ENCODE data around the gene PGLYRP2. TPM values are rescaled to one million over a fixed set of nuclear protein-coding genes. Genes with fewer than 3 reads are reported as not detected.
A peak's percentile ranks its signal among the peaks of the same experiment; 100 is the strongest.

The PGLYRP2 gene
- total and polyA plus RNA-seq, 2 experiments from 2014 or later = not detected

GRCh38 chr19:15436012-15436825 is 43.1 kb downstream of the PGLYRP2 start:
- in situ Hi-C loops (cut with MboI) = no loop called here

GRCh38 chr19:15433519-15434069 is 45.7 kb downstream of the PGLYRP2 start:
- Histone ChIP-seq H2AFZ (peak overlapping the region; percentile 98), H3K9ac (peak overlapping the region; percentile 90), H3K4me2 (ENCODE audit: unreplicated experiment) (peak overlapping the region; percentile 85), H3F3A (ENCODE audit: insufficient read depth) (no peaks in the 10 kb centered on the region), H3K4me3 (peak overlapping the region; percentile 89), H3K27ac (peak overlapping the region; percentile 93), H3K36me3 (ENCODE audit: low read depth) (no peaks in the 10 kb centered on the region), H3K4me1 (ENCODE audit: insufficient read depth) (peaks cover 20% of the 10 kb centered on the region), H3K9me2 (ENCODE audit: insufficient read depth) (no peaks in the 10 kb centered on the region), H3K27me3 (replicated peaks; ENCODE audit: insufficient read depth) (no peaks in the 10 kb centered on the region), H4K20me1 (ENCODE audit: insufficient read depth) (no peaks in the 10 kb centered on the region), H3K79me2 (ENCODE audit: insufficient read depth) (peaks cover 37% of the 10 kb centered on the region), H3K9me3 (ENCODE audit: low read depth) (no peaks in the 10 kb centered on the region)
- no peak for DNase-seq
- in situ Hi-C loops (cut with MboI) = no loop called here
- TF ChIP-seq EZH2 (IDR thresholded peaks at IDR 0.05; ENCODE audit: insufficient read depth, poor library complexity, severe bottlenecking) (no peak), EZH2phosphoT487 (IDR thresholded peaks at IDR 0.05; ENCODE audit: insufficient read depth, low read depth) (no peak)
- WGBS, 2 experiments (ENCODE audit: low coverage in 1 of 2, low lambda C conversion rate in 2 of 2, missing lambda C conversion rate in 2 of 2) = 54 to 61% methylated on average over 8 of the region's 8 CpGs

More at GRCh38 chr19:15436012-15436825, 43.1 kb downstream of the PGLYRP2 start:
- Histone ChIP-seq H3K9me2 (ENCODE audit: insufficient read depth) (no peaks in the 10 kb centered on the region), H3K9me3 (ENCODE audit: low read depth) (no peaks in the 10 kb centered on the region), H3K4me1 (ENCODE audit: insufficient read depth) (peaks cover 11% of the 10 kb centered on the region), H3K4me3 (no peak overlapping the region), H3F3A (ENCODE audit: insufficient read depth) (no peaks in the 10 kb centered on the region), H3K4me2 (ENCODE audit: unreplicated experiment) (no peak overlapping the region), H3K27me3 (replicated peaks; ENCODE audit: insufficient read depth) (no peaks in the 10 kb centered on the region), H4K20me1 (ENCODE audit: insufficient read depth) (no peaks in the 10 kb centered on the region), H3K79me2 (ENCODE audit: insufficient read depth) (peaks cover 10% of the 10 kb centered on the region), H3K36me3 (ENCODE audit: low read depth) (no peaks in the 10 kb centered on the region), H2AFZ (no peak overlapping the region), H3K27ac (no peak overlapping the region), H3K9ac (no peak overlapping the region)
- TF ChIP-seq EZH2phosphoT487 (IDR thresholded peaks at IDR 0.05; ENCODE audit: insufficient read depth, low read depth) = no peak
- no peak for TF ChIP-seq EZH2 (IDR thresholded peaks at IDR 0.05; ENCODE audit: insufficient read depth, poor library complexity, severe bottlenecking)
- WGBS, 2 experiments (ENCODE audit: low coverage in 1 of 2, low lambda C conversion rate in 2 of 2, missing lambda C conversion rate in 2 of 2) = 72 to 78% methylated on average over 8 to 10 of the region's 10 CpGs
- peak; percentile 35 for DNase-seq

GRCh38 chr19:15432629-15433518 is 46.4 kb downstream of the PGLYRP2 start:
- H3K27ac ChIP-seq = peak overlapping the region; percentile 93
- in situ Hi-C loops (cut with MboI) = no loop called here

GRCh38 chr19:15432018-15432494 is 47.2 kb downstream of the PGLYRP2 start:
- no peaks in the 10 kb centered on the region for H4K20me1 ChIP-seq (ENCODE audit: insufficient read depth)
- no peaks in the 10 kb centered on the region for H3K36me3 ChIP-seq (ENCODE audit: low read depth)
- H3K4me2 ChIP-seq (ENCODE audit: unreplicated experiment) = peak overlapping the region; percentile 99
- no peaks in the 10 kb centered on the region for H3K9me3 ChIP-seq (ENCODE audit: low read depth)
- peak overlapping the region; percentile 11 for H2AFZ ChIP-seq
- peak overlapping the region; percentile 20; the same call in 1 of the 2 replicates for H3K27ac ChIP-seq
- peak overlapping the region; percentile 77 for H3K4me3 ChIP-seq
- no peaks in the 10 kb centered on the region for H3F3A ChIP-seq (ENCODE audit: insufficient read depth)
- TF ChIP-seq EZH2 (IDR thresholded peaks at IDR 0.05; ENCODE audit: insufficient read depth, poor library complexity, severe bottlenecking) (no peak), EZH2phosphoT487 (IDR thresholded peaks at IDR 0.05; ENCODE audit: insufficient read depth, low read depth) (no peak)
- H3K79me2 ChIP-seq (ENCODE audit: insufficient read depth) = peaks cover 52% of the 10 kb centered on the region
- WGBS, 2 experiments (ENCODE audit: low coverage in 1 of 2, low lambda C conversion rate in 2 of 2, missing lambda C conversion rate in 2 of 2) = 0 to 1% methylated on average over 1 to 44 of the region's 44 CpGs
- peak; percentile 46 for DNase-seq
- peak overlapping the region; percentile 94 for H3K9ac ChIP-seq
- H3K9me2 ChIP-seq (ENCODE audit: insufficient read depth) = no peaks in the 10 kb centered on the region
- H3K4me1 ChIP-seq (ENCODE audit: insufficient read depth) = peaks cover 13% of the 10 kb centered on the region
- no peaks in the 10 kb centered on the region for H3K27me3 ChIP-seq (replicated peaks; ENCODE audit: insufficient read depth)
- in situ Hi-C loops (cut with MboI) = no loop called here

More at GRCh38 chr19:15432629-15433518, 46.4 kb downstream of the PGLYRP2 start:
- TF ChIP-seq EZH2 (IDR thresholded peaks at IDR 0.05; ENCODE audit: insufficient read depth, poor library complexity, severe bottlenecking) (no peak), EZH2phosphoT487 (IDR thresholded peaks at IDR 0.05; ENCODE audit: insufficient read depth, low read depth) (no peak)
- Histone ChIP-seq H3K4me2 (ENCODE audit: unreplicated experiment) (peak overlapping the region; percentile 85), H3K9me2 (ENCODE audit: insufficient read depth) (no peaks in the 10 kb centered on the region), H3K9me3 (ENCODE audit: low read depth) (no peaks in the 10 kb centered on the region), H4K20me1 (ENCODE audit: insufficient read depth) (no peaks in the 10 kb centered on the region), H2AFZ (peak overlapping the region; percentile 98), H3F3A (ENCODE audit: insufficient read depth) (no peaks in the 10 kb centered on the region), H3K36me3 (ENCODE audit: low read depth) (no peaks in the 10 kb centered on the region), H3K79me2 (ENCODE audit: insufficient read depth) (peaks cover 44% of the 10 kb centered on the region), H3K4me3 (peak overlapping the region; percentile 89), H3K27me3 (replicated peaks; ENCODE audit: insufficient read depth) (no peaks in the 10 kb centered on the region), H3K9ac (peak overlapping the region; percentile 90), H3K4me1 (ENCODE audit: insufficient read depth) (peaks cover 20% of the 10 kb centered on the region)
- DNase-seq = peak; percentile 98
- 2% methylated on average over 45 to 57 of the region's 75 CpGs for WGBS, 2 experiments (ENCODE audit: low coverage in 1 of 2, low lambda C conversion rate in 2 of 2, missing lambda C conversion rate in 2 of 2)
